Stimulated activated CD4-positive, alpha-beta T cell treated with anti-CD3 and anti-CD28 coated beads, Interleukin-4, amount 100 ng/mL, for 1 hour (primary cell): ENCODE data around the gene PKNOX2.

Experiments
- DNase-seq: peaks from one replicate; pipeline ENCODE4 v3.0.0-alpha.2; 2020

PKNOX2 gene

DNA sequence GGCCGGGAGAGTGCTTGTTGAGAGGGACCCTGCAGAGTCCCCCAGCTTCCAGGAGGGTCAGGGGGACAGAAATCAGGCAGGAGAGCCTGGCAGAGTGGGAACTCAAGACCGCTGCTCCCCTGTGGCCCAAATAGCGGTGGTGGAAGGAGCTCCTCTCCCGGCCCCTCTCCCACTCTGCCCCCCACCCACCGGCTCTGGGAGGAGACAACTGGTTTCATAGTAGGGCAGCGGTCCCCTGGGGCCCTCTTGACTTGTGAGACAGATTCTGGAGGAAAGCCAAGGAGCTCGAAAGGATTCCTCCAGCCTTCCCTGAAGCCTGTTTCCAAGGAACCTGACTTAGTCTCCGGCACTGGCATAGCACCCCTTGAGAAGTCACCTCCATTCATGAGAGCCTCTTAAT, 10.1 kb downstream of the PKNOX2 start:
- DNase-seq: no peak

DNA sequence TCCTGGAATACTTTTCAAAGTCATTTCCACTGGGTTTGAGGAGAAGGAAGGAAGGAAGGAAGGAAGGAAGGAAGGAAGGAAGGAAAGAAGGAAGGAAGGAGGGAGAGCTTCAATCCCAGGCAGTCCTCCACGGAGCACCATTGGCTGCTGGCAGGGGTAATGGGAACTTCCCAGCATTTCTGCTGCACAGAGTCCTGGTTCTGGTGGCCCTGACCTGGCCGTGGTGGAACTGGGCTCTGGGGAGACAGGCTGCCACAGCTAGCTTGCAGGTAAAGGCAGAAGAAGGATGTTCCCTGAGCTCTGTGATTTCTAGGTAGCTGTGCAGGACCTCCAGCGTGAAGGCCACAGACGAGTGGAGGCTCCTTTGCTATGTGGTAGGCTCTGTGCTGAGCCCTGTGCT, 10.6 kb downstream of the PKNOX2 start:
- no peak for DNase-seq

DNA sequence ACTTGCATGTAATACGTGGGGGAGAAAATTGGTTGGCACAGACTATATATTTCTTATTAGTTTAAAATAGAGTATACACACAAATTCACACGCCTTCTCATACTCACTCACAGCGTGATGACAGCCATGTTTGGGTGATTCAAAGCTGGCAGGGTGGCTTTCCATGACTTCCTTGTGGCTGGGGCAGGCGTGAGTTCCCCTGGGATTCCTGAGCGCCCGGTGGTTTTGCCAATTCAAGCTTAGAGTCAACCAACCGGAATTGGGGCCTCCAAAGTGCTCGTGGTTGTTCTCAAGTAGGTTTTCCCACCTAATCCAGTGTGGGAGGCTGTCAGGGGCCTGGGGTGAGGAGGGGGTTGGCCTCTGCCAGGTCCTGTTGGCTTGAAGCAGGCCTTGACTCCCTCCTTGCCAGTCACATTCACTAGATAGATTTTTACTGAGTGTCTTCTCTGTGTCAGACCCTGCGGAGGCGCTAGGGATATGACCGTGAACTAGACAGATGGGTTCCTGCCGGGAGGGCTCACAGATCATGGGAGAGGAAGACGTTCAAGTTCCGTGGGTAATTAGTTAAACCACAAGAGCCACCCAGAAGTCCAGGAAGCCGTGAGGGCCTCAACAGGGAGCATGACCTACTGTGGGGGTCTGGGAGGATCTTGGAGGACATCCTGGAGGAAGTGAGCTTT, 11.5 kb downstream of the PKNOX2 start:
- no peak for DNase-seq

DNA sequence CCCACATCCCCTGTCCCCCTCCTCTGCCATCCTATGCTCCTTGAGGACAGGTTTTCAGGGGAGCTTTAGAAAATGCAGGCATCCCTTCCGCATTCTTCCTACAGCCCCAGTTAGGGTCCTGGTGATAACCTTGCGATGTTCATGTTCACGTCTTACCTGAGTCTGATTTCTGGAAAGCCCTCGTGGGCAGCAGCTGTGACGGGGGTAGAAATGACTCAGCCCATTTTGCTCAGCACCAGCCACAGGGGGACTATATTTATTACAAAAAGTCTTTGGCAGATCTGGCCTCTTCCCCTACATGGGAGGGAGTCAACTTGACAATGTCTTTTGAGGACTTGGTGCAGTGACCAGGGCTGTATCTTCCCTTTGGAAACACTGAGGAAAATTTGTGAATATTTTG, 12.3 kb downstream of the PKNOX2 start:
- no peak for DNase-seq

DNA sequence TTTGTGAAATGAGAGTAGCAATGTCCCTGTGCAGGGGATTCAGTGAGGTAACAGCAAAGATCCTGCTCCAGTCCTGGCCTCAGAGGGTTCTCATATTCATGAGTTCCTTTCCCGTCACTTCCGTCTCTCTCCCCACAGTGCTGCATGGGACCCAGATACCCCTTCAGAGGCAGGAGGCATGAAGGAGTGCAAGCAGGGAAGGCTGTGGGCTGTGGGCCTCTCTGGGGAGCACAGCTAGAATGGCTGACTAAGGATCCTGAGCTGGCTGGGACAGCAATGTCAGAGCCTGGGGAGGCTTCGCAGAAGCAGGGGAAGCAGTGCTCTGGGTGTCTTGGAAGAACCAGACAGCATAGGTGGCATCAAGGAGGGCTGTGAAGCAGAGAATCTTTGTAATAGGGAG, 13.0 kb downstream of the PKNOX2 start:
- no peak for DNase-seq

DNA sequence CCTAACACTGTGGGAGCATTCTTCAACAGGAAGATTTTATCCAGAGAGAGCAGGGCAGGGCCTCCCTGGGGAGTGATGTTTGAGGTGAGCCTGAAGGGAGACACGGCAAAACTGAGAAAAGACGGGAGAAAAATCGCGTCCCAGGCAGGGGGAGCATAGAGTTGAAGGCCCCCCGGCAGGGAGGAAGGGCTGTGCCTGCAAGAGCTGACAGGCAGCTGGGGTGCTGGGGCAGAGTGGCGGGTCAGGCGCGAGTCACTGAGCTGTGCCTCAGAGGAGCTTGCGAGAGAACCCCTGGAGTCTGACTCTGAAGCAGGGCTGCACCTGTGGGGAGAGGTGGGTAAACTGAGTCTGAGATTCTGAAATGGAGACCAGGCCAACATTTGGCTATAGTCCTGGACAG, 14.8 kb downstream of the PKNOX2 start:
- DNase-seq: no peak

DNA sequence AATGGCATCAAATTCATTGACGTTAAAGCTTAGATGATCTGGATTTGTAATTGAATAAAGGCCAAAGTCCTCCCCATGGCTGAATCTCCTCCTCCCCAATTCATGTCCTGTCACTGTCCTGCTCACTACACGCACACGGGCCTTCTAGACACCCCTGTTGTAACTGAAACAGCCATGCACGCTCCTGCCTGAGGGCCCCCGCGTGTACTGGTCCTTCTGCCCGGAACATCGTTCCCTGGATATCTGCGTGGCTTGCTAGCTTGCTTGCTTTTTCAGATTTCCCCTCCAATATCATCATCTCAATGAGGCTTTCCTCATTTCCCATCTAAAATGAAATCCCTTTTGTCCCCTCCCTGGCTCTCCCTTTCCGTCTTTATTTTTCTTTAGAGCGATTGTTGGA, 15.3 kb downstream of the PKNOX2 start:
- no peak for DNase-seq

DNA sequence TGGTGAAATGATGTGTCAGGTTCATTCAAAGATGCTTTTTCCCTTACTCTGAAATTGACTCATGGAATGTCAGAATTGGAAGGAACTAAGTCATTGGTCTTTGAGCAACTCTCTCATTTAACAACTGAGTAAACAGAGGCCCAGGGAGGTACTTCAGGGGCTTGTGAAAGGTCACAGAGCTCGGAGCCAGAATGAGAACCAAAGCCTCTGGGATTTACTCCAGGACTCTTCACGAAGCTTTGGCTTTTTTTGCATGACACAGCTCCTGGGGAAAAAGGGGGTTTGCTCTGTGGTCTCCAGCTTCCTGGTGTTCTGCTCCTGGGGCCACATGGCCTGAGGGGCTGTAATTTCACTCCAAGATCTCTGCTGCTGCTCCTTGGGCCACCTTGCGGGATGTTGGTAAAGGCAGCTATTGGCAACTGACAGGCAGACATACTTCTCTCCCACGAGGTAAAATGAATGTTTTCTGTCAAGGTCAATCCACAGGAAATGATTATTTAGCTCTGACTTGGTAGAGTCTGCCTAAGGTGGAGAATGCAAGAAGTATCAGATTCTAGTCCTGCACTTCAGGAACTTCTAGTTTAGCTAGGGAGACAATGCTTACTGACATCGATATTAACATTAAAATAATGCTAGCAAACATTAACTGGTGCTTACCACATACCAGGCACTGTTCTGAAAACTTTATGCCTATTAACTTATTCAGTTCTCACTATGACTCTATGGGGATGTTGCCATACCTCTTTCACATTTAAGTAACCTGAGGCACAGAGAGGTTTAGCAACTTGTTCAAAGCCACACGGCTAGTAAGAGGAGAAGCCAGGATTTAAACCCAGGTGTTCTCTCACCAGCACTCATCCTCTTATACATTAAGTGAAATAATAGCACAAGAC, 16.1 kb downstream of the PKNOX2 start:
- no peak for DNase-seq

DNA sequence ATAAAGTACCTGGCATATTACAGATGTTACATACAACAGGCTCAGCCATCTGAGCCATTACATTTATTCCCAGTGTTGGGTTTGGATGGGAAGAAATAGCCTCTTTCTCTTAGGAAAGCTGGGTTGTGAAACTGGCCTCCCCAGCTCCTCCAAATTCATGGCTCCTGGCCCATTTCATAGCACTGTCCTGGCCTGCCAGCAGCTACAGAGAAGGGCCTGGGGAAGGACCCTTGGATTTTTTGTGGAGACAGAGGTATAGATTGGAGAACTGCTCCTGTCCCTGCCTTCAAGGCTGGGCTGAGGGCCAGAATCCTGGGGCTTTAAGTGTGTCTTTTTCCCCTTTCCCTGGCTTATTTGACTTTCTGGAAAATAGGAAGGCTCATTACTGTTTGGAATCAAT, 18.0 kb downstream of the PKNOX2 start:
- no peak for DNase-seq

DNA sequence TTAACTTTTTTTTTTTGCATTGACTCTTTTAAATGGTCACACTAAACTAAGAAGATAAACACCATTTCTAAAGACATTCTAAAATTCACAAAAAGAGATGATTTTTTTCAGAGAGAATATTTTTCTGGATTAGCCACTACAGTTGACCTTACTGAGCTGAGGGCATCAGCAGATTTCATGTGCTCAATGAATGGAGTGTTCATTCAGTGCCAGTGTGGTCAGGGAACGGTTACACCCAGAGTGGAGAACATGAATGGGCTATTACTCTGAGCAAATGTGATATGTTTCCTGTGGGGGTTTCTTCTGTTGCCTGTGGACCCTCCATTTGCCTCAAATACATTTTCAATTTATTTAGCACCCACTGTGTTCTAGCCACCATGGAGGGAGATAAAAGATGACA, 19.1 kb downstream of the PKNOX2 start:
- DNase-seq: no peak

DNA sequence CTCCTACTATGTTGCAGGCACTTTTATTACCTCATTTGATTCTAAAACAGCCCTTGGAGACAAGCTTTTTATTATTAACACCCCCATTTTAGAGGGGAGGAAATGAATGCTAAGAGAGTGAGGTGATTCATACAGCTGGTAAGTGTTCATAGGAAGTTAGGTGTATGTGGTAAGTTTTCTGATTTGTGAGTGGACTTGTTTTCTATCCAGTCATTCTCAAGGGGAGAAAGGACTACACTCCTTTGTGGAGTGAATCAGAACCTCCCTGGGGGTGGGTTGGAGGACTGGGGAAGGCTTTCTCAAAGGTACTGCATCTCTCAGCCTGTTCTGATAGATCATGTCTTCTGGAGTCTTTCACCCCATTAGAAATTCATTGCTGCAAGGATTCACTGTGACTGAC, 23.5 kb downstream of the PKNOX2 start:
- no peak for DNase-seq

DNA sequence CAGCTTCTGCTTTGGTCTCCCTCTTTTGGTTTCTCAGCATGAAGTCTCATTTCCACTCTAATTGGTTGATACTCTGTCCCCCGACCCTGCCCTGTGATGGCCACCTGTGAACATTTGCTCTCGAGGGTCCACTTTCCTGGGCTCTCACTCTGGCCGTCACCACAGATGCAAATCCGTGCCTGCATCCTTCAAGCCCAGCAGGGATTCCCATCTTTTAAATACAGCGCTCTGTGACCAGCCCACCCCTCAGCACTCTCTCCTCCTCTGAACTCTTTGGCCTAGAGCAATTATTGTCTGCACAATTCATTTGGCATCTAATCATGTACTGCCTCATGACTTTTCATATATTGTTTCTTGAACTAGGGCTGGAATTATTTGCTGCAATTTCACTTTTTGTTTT, 26.0 kb downstream of the PKNOX2 start:
- DNase-seq: no peak

DNA sequence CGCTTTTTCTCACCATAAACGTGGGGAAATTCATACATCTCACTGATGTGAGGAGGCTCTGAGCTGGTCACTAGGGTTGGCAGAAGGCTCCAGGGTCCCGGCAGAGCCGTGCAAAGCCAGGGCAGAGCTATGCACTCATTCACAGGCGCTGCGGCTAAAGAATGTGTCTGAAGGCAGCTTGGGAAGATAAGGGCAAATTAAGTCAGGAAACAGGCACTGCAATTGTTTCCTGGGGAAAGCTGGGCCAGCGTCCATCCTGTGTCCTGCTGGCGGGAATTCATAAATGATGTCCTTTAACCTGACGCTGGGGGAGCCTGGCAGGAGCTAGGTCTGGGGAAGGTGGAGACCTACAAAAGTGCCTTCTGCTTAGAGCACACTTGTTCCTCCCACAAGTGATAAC, 27.6 kb downstream of the PKNOX2 start:
- no peak for DNase-seq

DNA sequence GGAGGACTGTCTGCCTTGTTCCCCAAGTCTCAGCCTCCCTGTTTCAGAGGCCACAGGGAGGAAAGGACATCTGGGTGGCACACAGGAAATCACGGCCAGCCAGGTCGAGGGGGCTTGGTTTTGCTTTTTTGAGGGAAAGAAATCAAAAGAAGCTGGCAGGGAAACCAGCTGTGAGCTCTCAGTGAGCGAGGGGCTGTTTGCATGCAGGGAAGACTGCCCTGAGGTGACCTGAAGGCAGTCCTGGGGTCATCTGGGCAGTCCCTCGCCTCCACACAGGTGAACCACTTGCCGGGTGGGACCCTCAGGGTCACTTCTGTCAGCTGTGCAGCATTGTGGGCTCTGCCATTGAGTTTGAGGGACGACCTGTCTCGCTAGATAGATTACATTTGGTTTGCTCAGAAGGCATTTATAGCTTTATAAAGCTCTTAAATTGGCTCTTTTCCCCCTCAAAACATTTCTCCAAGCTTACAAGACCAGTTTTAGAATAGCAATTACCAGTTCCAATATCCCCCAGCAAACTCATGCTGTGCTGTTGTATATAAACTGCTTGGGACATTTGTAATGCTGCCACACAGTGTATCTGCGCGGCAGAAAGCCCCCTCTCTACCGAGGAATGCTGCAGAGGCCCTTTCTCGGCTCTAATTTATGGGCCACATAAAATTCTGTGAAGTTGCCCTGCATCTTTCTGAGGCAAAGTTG, 28.3 kb downstream of the PKNOX2 start:
- no peak for DNase-seq

DNA sequence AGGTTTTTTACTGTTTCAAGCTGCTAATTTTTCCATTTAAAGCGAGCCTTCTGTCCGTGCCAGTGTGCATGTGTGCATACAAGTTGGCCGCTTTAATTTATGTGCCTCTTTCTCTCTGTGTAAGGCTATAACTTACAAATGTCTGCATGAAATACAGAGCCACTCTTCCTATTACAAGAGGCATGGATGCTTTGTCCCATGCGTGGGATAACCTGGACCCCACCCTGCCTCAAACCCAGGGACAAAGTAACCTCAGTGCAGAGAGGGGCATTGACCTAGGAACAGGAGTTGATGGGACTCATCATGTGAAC, 28.8 kb downstream of the PKNOX2 start:
- DNase-seq: no peak

DNA sequence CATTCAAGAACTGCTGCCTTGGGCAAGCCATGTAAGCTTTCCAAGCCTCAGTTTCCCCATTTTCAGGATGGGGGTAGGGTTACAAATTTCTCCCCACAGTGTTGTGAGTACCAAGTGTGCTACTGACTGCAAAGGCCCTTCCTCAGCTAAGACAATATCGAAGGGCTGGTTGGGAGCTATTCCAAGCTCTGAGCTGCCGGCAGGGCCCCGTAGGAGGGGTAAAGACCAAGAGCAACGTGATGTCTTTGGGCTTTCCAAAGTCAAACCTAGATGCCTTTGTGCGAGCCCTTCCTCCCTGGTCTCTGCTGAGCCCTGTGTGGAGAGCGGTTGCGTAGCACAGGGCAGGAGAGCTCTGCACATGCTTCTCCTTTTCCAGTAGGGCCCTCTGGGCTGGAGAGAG, 29.3 kb downstream of the PKNOX2 start:
- no peak for DNase-seq

DNA sequence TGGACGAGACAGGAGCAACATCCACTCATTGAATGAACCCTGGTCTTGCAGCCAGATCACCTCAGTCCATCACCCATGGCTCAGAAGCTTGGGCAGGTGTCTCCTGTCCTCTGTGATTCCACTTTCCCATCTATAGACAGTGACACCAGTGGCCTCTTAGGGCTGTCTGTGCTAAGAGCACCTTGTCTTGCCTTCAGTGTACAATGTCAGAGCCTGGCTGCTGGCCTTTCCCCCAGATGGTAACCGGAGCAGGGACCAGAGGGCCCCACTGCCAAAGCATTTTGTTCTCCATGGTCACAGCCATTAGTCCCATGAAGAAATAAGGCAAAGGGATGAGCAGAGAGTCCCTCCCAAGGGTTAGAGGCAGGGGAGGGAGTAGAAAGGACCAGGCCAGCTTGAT, 35.4 kb downstream of the PKNOX2 start:
- no peak for DNase-seq

DNA sequence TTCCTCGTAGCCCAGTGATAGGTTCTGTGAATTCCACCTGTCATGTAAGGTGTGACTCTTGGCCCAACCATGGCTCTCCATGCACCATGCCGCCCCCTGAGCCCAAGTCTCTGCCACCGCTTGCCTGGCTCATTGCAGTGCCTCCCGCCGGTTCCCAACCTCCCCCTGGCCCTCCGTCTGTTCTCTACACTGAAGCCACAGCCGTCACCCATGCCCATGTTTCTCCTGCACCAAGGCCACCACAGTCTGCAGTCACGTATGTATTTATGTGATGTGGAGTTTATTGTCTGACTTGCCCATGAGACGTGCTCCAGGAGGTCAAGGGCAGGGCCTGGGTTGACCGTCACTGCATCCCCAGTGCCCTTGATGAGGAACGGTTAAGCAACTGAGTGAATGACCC, 35.9 kb downstream of the PKNOX2 start:
- no peak for DNase-seq

DNA sequence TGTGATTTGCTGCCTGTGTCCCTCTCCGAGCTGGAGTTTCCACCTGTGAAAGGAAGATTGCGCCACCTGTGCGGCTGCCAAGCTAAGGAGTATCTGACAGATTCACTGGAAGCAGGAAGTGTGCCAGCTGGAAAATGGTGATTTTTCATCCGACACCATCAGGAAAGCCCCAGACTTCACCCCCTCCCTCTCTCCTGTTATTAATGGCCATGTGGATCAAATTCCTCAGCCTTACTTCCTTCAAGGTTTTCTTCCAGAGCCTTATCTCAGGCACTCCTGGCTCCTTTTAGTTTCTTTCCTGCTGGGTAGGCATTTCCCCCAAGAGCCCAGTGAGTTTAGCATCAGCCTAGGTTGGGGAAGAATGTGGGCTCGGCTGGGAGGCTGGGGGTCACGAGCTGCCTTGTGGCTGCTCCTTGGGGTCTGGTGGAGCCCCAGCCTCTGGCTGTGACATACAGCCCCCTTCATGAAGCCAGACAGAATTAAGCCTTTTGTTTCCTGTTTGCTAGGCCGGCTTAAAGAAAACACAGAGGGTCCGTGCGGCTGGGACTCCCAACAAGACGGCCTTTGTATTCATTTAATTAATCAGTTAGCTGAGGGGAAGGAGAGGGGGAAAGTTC, 37.1 kb downstream of the PKNOX2 start:
- DNase-seq: no peak

DNA sequence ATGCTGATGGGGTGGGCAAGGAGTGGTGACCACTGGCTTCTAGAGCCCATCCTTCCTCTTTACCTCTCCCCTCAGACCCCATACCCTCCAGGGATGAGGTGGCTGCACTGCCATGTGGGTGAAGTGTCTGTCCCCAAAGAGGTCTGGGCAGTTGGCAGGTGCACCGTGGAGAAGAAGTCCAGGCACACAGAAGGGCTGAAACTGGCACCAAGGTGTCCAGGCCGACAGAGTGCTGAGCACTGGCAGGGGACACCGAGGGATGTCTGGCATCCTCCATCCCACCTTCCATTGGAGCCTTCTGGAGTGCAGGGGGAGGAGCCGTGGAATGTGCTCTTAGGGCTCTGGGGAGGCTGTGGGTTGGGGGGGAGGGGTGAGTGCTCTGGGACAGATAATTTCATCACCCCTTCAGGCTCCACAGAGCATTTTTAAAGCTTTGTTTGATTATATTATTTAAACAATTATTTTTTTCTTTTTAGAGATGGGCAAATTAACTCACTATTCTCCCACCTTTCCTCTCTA, 37.9 kb downstream of the PKNOX2 start:
- no peak for DNase-seq

DNA sequence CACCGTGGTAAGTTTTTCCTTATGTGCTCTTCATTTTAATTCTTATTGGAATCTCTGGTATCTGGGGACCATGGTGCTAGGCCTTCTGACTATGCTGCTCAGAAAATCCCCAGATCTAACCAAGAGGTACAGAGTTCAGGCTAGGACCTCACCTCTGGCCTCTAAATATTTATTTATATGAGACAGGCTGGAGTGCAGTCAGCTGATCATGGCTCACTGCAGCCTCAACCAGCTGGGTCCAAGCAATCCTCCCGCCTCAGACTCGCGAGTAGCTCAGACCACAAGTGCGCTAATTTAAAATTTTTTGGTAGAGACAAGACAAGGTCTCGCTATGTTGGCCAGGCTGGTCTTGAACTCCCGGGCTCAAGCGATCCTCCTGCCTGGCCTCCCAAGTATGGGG, 38.4 kb downstream of the PKNOX2 start:
- DNase-seq: no peak

DNA sequence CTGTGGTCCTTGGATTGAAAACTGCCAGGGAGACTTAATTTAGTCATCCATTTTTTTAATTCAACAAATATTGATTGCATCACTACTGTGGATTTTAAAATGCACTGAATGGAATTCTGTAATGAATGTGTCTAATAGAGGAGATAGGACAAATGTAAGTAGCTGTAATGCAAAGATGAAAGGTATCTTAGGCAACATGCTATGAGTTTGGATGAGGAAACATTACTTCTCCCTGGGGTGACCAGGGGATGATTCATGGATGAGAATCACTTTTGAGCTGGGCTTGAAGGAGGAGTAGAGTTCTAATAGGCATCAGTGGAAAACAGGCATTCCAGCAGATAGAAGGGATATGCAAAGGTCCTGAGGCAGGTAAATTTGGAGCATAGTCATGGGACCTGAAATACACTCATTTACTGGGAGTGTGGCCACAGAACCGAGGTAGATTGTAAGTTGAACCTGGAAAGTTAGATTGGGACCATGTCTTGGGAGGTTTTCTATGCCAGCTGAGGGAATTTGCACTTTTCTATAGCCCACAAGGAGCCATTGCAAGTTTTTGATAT, 43.4 kb downstream of the PKNOX2 start:
- no peak for DNase-seq

DNA sequence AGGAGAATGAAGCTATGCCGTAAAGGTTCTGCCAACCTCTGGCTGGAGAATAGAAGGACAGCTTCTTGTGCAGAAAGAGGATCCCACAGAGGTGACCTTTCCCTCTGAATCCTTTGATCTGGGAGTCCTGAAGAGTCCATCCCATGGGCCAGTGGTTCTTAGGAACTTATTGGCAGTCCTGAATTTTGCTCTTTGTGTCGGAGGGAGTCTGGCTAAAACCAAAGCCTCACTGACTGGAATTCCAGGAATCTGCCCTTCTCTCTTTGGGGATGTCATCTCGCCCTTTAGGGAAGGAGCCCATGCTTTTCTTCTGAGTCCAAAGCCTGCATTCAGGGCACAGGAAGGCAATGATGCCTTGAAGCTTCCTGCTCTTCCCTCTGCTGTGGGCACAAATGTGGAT, 45.5 kb downstream of the PKNOX2 start:
- DNase-seq: no peak
